ENCODE measurements around the gene ADGRF4. TPM values are rescaled to one million over a fixed set of nuclear protein-coding genes. Genes with fewer than 3 reads are reported as not detected.

Gene ADGRF4
- total RNA-seq, 1 experiment from 2014 or later, result 5.2 TPM

DNA sequence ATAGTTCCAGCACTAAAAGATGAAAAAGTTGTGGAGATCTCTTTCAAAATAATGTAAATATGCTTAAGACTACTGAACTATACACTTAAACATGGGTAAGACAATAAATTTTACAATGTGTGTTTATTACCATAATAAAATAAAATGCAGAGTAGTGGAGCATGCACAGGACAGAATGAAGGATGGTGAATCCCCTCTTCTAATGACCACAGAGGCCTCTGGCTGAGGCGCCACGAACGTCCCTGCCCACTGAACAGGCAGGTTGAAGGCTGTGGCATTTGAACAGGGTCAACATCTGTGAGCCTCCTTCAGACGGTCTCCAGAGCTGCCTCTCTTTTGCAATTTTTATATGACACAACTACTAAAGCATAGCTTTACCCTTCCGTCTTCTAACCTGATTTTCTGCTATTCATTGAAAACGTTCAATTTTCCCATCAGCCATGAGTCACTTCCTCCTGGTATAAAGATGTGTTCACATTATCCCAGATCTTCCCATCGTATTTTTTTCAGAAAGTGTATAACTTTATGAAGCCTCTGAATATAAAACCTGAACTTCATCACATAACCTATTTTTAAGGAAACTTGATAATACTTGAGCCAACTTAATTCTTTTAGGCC, 37.8 kb downstream of the ADGRF4 start:
- TF ChIP-seq CTCF (conservative IDR thresholded peaks at IDR 0.05), result no peak
- H3K36me3 ChIP-seq (ENCODE audit: low read depth), result no peaks in the 10 kb centered on the region
- CTCF ChIA-PET, result no interaction called here
- H3K27me3 ChIP-seq (ENCODE audit: insufficient read depth, low read depth), result no peaks in the 10 kb centered on the region
- POLR2A ChIA-PET (ENCODE audit: unreplicated experiment), result no interaction called here
- H2AFZ ChIP-seq, result no peak overlapping the region
- peaks cover 6% of the 10 kb centered on the region; the same call in 1 of the 2 replicates for H3F3A ChIP-seq (ENCODE audit: insufficient read depth, low read depth)
- no peaks in the 10 kb centered on the region for H4K20me1 ChIP-seq (ENCODE audit: insufficient read depth)
- BruUV-seq (replicated peaks), result no TSS peak
- H3K4me3 ChIP-seq, result no peak overlapping the region
- intact Hi-C loops (cut with micrococcal nuclease; ENCODE audit: unreplicated experiment), result no loop called here
- no peak overlapping the region for H3K4me2 ChIP-seq
- no peak for DNase-seq
- H3K27ac ChIP-seq, result no peak overlapping the region
- no peaks in the 10 kb centered on the region; the same call in 1 of the 2 replicates for H3K9me3 ChIP-seq (ENCODE audit: insufficient read depth, low read depth)
- H3K9me2 ChIP-seq (ENCODE audit: insufficient read depth), result no peaks in the 10 kb centered on the region
- peaks cover 8% of the 10 kb centered on the region; the same call in 1 of the 2 replicates for H3K4me1 ChIP-seq (replicated peaks; ENCODE audit: insufficient read depth)
- H3K79me2 ChIP-seq (ENCODE audit: low read depth), result no peaks in the 10 kb centered on the region

- Histone ChIP-seq H3K27me3 (ENCODE audit: insufficient read depth, low read depth) (no peaks in the 10 kb centered on the region), H3K27ac (no peak overlapping the region), H2AFZ (no peak overlapping the region), H3K4me2 (no peak overlapping the region), H3K36me3 (ENCODE audit: low read depth) (no peaks in the 10 kb centered on the region), H3F3A (ENCODE audit: insufficient read depth, low read depth) (peaks cover 16% of the 10 kb centered on the region; the same call in 1 of the 2 replicates), H4K20me1 (ENCODE audit: insufficient read depth) (no peaks in the 10 kb centered on the region), H3K79me2 (ENCODE audit: low read depth) (no peaks in the 10 kb centered on the region), H3K9me2 (ENCODE audit: insufficient read depth) (no peaks in the 10 kb centered on the region), H3K4me1 (replicated peaks; ENCODE audit: insufficient read depth) (peaks cover 12% of the 10 kb centered on the region), H3K9me3 (ENCODE audit: insufficient read depth, low read depth) (no peaks in the 10 kb centered on the region; the same call in 1 of the 2 replicates), H3K4me3 (no peak overlapping the region)
- TF ChIP-seq CTCF (conservative IDR thresholded peaks at IDR 0.05), result no peak
- no peak for TF ChIP-seq EZH2 (IDR thresholded peaks at IDR 0.05; ENCODE audit: low read depth)
- intact Hi-C loops (cut with micrococcal nuclease; ENCODE audit: unreplicated experiment), result no loop called here
- BruUV-seq (replicated peaks), result no TSS peak
- ChIA-PET CTCF (interaction anchor here (0.6 kb wide), 1 partner anchor 106 kb away, joined by 4 read pairs; no protein-coding TSS in a partner anchor), POLR2A (ENCODE audit: unreplicated experiment) (no interaction called here)
- no peak for DNase-seq
Measured at GRCh38 chr6:47737406-47737805, 39.0 kb downstream of the ADGRF4 start.

DNA sequence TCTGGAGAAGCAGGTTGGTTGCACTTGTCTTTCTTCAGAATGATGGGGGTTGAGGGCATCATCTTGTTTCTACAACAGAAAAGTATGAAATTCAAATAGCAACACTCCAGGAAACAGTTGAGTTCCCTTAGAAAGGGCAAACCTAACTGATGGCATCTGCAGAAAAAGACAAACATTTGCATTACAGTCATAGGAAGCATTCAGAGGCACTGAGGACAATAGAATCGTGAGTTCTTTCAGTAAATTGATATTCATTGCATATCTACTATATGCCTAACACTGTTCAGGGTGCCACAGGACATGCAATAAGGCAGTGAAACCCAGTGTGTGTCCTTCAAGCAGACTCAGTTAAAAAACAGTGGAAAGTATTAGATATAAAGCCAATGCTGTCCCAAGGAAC, 42.3 kb downstream of the ADGRF4 start:
- BruUV-seq (replicated peaks), result no TSS peak
- H3K27me3 ChIP-seq (ENCODE audit: insufficient read depth, low read depth), result no peaks in the 10 kb centered on the region

More for the DNA sequence above, 42.3 kb downstream of the ADGRF4 start:
- CTCF ChIA-PET, result no interaction called here
- no peak overlapping the region for H3K4me2 ChIP-seq
- no peaks in the 10 kb centered on the region; the same call in 1 of the 2 replicates for H3K9me3 ChIP-seq (ENCODE audit: insufficient read depth, low read depth)
- POLR2A ChIA-PET (ENCODE audit: unreplicated experiment), result no interaction called here
- no peaks in the 10 kb centered on the region for H3K79me2 ChIP-seq (ENCODE audit: low read depth)
- no peaks in the 10 kb centered on the region for H3K9me2 ChIP-seq (ENCODE audit: insufficient read depth)
- H3K4me3 ChIP-seq, result no peak overlapping the region
- H3K4me1 ChIP-seq (replicated peaks; ENCODE audit: insufficient read depth), result peaks cover 15% of the 10 kb centered on the region
- H2AFZ ChIP-seq, result no peak overlapping the region
- no peak for TF ChIP-seq EZH2 (IDR thresholded peaks at IDR 0.05; ENCODE audit: low read depth)
- intact Hi-C loops (cut with micrococcal nuclease; ENCODE audit: unreplicated experiment), result loop anchor here (5.0 kb wide), 1 partner anchor 38 kb away; no protein-coding TSS in a partner anchor
- H3K36me3 ChIP-seq (ENCODE audit: low read depth), result no peaks in the 10 kb centered on the region
- H3F3A ChIP-seq (ENCODE audit: insufficient read depth, low read depth), result peaks cover 20% of the 10 kb centered on the region; the same call in 1 of the 2 replicates
- no peak for DNase-seq
- no peak overlapping the region for H3K27ac ChIP-seq
- H4K20me1 ChIP-seq (ENCODE audit: insufficient read depth), result no peaks in the 10 kb centered on the region

Measured in PC-9 (cell line).